H9 (cell line): ENCODE results near the gene CROCC2. TPM values are rescaled to one million over a fixed set of nuclear protein-coding genes. Genes with fewer than 3 reads are reported as not detected.

Experiments
- DNase-seq: peaks from one replicate; pipeline ENCODE4 v3.0.0-alpha.2; 2017
- H2AFZ ChIP-seq: one replicate; pipeline ENCODE4 v1.6.1; 2013; ENCODE audit warnings: mild to moderate bottlenecking, low read length, control low read depth, moderate library complexity
- H2AK5ac ChIP-seq: 2 replicates; pipeline ENCODE4 v1.6.1; 2013; ENCODE audit warnings: low read length, control low read depth, mixed read lengths; ENCODE audit not compliant: insufficient read length
- H2BK120ac ChIP-seq: one replicate; pipeline ENCODE4 v1.6.1; 2013; ENCODE audit warnings: low read depth, mild to moderate bottlenecking, low read length, control low read depth, inconsistent platforms; ENCODE audit not compliant: poor library complexity, severe bottlenecking
- H2BK12ac ChIP-seq: 2 replicates; pipeline ENCODE4 v1.6.1; 2013; ENCODE audit warnings: low read length, control low read depth, mixed read lengths, low read depth; ENCODE audit not compliant: insufficient read length
- H2BK15ac ChIP-seq: 2 replicates; pipeline ENCODE4 v1.6.1; 2013; ENCODE audit warnings: low read depth, low read length, control low read depth
- H2BK20ac ChIP-seq: one replicate; pipeline ENCODE4 v1.6.1; 2013; ENCODE audit warnings: low read depth, mild to moderate bottlenecking, low read length, control low read depth, inconsistent platforms; ENCODE audit not compliant: poor library complexity, severe bottlenecking
- H2BK5ac ChIP-seq: 2 replicates; pipeline ENCODE4 v1.6.1; 2013; ENCODE audit warnings: low read length, control low read depth, mixed read lengths; ENCODE audit not compliant: insufficient read length
- H3K14ac ChIP-seq: 2 replicates; pipeline ENCODE4 v1.6.1; 2013; ENCODE audit warnings: low read length, control low read depth; ENCODE audit not compliant: insufficient read depth
- H3K18ac ChIP-seq: 2 replicates; pipeline ENCODE4 v1.6.1; 2013; ENCODE audit warnings: low read depth, mild to moderate bottlenecking, mixed read lengths, low read length, control low read depth; ENCODE audit not compliant: insufficient read length
- H3K23ac ChIP-seq: 2 replicates; pipeline ENCODE4 v1.6.1; 2013; ENCODE audit warnings: low read length, control low read depth, mixed read lengths, low read depth; ENCODE audit not compliant: insufficient read length
- H3K23me2 ChIP-seq: 2 replicates; pipeline ENCODE4 v1.6.1; 2013; ENCODE audit warnings: low read depth, mild to moderate bottlenecking, mixed read lengths, low read length, control low read depth; ENCODE audit not compliant: insufficient read length, poor library complexity, severe bottlenecking
- H3K27ac ChIP-seq: 2 replicates; pipeline ENCODE4 v1.5.1; 2013; ENCODE audit warnings: low read length, control low read depth, mixed read lengths, low read depth; ENCODE audit not compliant: insufficient read length
- H3K27me3 ChIP-seq: 2 replicates; pipeline ENCODE4 v1.6.1; 2013; ENCODE audit warnings: low read length, control low read depth, inconsistent platforms; ENCODE audit not compliant: insufficient read depth
- H3K4ac ChIP-seq: 2 replicates; pipeline ENCODE4 v1.6.1; 2013; ENCODE audit warnings: low read depth, mild to moderate bottlenecking, control low read depth, inconsistent platforms, low read length, moderate library complexity
- H3K4me1 ChIP-seq: 2 replicates; pipeline ENCODE4 v1.6.1; 2013; ENCODE audit warnings: low read length, control low read depth, inconsistent platforms; ENCODE audit not compliant: insufficient read depth
- H3K4me2 ChIP-seq: 2 replicates; pipeline ENCODE4 v1.6.1; 2013; ENCODE audit warnings: low read length, control low read depth, mixed read lengths; ENCODE audit not compliant: insufficient read length, insufficient read depth
- H3K56ac ChIP-seq: 2 replicates; pipeline ENCODE4 v1.6.1; 2013; ENCODE audit warnings: low read depth, mild to moderate bottlenecking, mixed read lengths, low read length, control low read depth; ENCODE audit not compliant: insufficient read length
- H3K79me1 ChIP-seq: 2 replicates; pipeline ENCODE4 v1.6.1; 2013; ENCODE audit warnings: low read depth, mild to moderate bottlenecking, moderate library complexity, low read length, control low read depth, inconsistent platforms; ENCODE audit not compliant: insufficient read depth, poor library complexity, severe bottlenecking
- H3K79me2 ChIP-seq: 2 replicates; pipeline ENCODE4 v1.6.1; 2013; ENCODE audit warnings: low read length, control low read depth, inconsistent platforms; ENCODE audit not compliant: insufficient read depth
- H3K9ac ChIP-seq: 2 replicates; pipeline ENCODE4 v1.6.1; 2013; ENCODE audit warnings: low read length, control low read depth, mixed read lengths; ENCODE audit not compliant: insufficient read length; ENCODE audit errors: extremely low read depth
- H3K9me3 ChIP-seq: one replicate; pipeline ENCODE4 v1.6.1; 2013; ENCODE audit warnings: low read depth, low read length, inconsistent platforms; ENCODE audit not compliant: control insufficient read depth
- H3T11ph ChIP-seq: one replicate; pipeline ENCODE4 v1.6.1; 2013; ENCODE audit warnings: mild to moderate bottlenecking, low read length, control low read depth, inconsistent platforms
- H4K20me1 ChIP-seq: one replicate; pipeline ENCODE4 v1.6.1; 2013; ENCODE audit not compliant: control insufficient read depth, insufficient read length, insufficient read depth
- H4K5ac ChIP-seq: 2 replicates; pipeline ENCODE4 v1.6.1; 2013; ENCODE audit warnings: low read depth, mild to moderate bottlenecking, mixed read lengths, low read length, control low read depth; ENCODE audit not compliant: insufficient read length
- H4K8ac ChIP-seq: replicated peaks from 2 replicates; pipeline ENCODE4 v1.6.1; 2013; ENCODE audit warnings: low read length, control low read depth, mixed read lengths, low read depth; ENCODE audit not compliant: insufficient read length
- H4K91ac ChIP-seq: 2 replicates; pipeline ENCODE4 v1.6.1; 2013; ENCODE audit warnings: low read depth, mild to moderate bottlenecking, moderate library complexity, mixed read lengths, low read length, control low read depth; ENCODE audit not compliant: insufficient read length
- H3K27ac Mint-ChIP-seq, 3 experiments: 2 replicates in 2 of 3; 3 replicates in 1 of 3; pipeline ENCODE4 v1.8.0; 2020 to 2021; ENCODE audit warnings: mixed read lengths in 3 of 3, mild to moderate bottlenecking in 1 of 3, moderate library complexity in 1 of 3
- H3K27me3 Mint-ChIP-seq: 2 replicates; pipeline ENCODE4 v1.8.0; 2021; ENCODE audit warnings: low read depth, mild to moderate bottlenecking, moderate library complexity, mixed read lengths
- H3K36me3 Mint-ChIP-seq, 3 experiments: 2 replicates in 2 of 3; 3 replicates in 1 of 3; pipeline ENCODE4 v1.8.0; 2020 to 2021; ENCODE audit warnings: low read depth in 3 of 3, mixed read lengths in 3 of 3; ENCODE audit not compliant: insufficient read depth in 1 of 3
- H3K4me1 Mint-ChIP-seq, 2 experiments: 2 replicates each; pipeline ENCODE4 v1.8.0; 2020; ENCODE audit warnings: mixed read lengths in 2 of 2
- H3K4me3 Mint-ChIP-seq, 2 experiments: 2 replicates in 1 of 2; 3 replicates in 1 of 2; pipeline ENCODE4 v1.8.0; 2020 to 2021; ENCODE audit warnings: mild to moderate bottlenecking in 2 of 2, mixed read lengths in 2 of 2, moderate library complexity in 1 of 2
- H3K9me3 Mint-ChIP-seq, 2 experiments: 2 replicates in 1 of 2; 3 replicates in 1 of 2; pipeline ENCODE4 v1.8.0; 2020; ENCODE audit warnings: mild to moderate bottlenecking in 2 of 2, mixed read lengths in 2 of 2, moderate library complexity in 1 of 2
- WGBS: extraction: QIAGEN DNeasy Blood & Tissue Kit; methylation state at CpG from one replicate; pipeline ENCODE4 v1.1.7; 2013; ENCODE audit warnings: missing lambda C conversion rate, low lambda C conversion rate, mixed read lengths; ENCODE audit not compliant: insufficient read length; ENCODE audit errors: extremely low coverage; 5-methylcytosine and 5-hydroxymethylcytosine counted together
- total RNA-seq: library from RNA; stranded (reverse); gene quantifications from 2 replicates; pipeline ENCODE4 v1.2.1, GENCODE V29; 2021
- TF ChIP-seq, protein P1 (sequence below): fragments of 200-600 bp; sonication (generic); conservative IDR thresholded peaks from 3 replicates; pipeline ENCODE4 v1.8.0; 2021; ENCODE audit warnings: antibody characterized with exemption, mild to moderate bottlenecking

Gene CROCC2
- total RNA-seq, 1 experiment from 2014 or later: not detected

DNA sequence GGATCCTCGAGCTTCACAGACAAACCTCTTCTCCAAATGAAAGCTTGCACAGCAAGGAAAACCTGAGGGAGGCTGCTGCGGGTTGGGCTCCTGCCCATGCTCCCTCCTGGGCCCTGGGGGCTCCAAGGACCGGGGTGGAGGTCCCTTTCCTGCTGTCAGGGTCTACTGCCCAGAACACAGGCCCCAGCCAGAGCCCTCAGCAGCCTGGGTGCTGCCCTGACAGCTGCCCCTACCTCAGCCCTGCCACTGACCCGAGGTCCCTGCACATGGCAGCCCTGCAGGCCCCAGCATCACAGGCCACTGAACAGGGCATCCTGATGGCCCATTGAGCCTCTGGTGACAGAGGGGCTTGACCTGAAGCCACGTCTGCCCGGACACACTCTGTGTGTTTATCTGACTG is 41.0 kb downstream of the CROCC2 start:
- Histone ChIP-seq H4K5ac (no peak overlapping the region), H3K9ac (no peak overlapping the region), H3K27me3 (no peaks in the 10 kb centered on the region), H3K14ac (no peak overlapping the region; the same call in 1 of the 2 replicates), H3K79me1 (no peaks in the 10 kb centered on the region), H3K23ac (no peak overlapping the region), H3T11ph (no peak overlapping the region), H2BK15ac (no peak overlapping the region), H2BK120ac (no peak overlapping the region), H4K91ac (no peak overlapping the region), H3K4me1 (no peaks in the 10 kb centered on the region), H2BK20ac (no peak overlapping the region), H3K9me3 (no peaks in the 10 kb centered on the region), H2BK12ac (no peak overlapping the region), H4K8ac (no peak overlapping the region), H2AK5ac (no peak overlapping the region), H3K18ac (no peak overlapping the region), H4K20me1 (no peaks in the 10 kb centered on the region), H2AFZ (no peak overlapping the region), H3K79me2 (no peaks in the 10 kb centered on the region), H3K56ac (no peak overlapping the region), H2BK5ac (no peak overlapping the region), H3K23me2 (no peaks in the 10 kb centered on the region), H3K27ac (no peak overlapping the region), H3K4ac (no peak overlapping the region), H3K4me2 (no peak overlapping the region)
- Mint-ChIP-seq H3K27me3 (peaks cover 1% of the 10 kb centered on the region; the same call in 1 of the 2 replicates), H3K4me1 (peaks cover 0 to 4% of the 10 kb centered on the region in 2 experiments; a peak in 1 of 4 replicates), H3K36me3 (no peaks in the 10 kb centered on the region), H3K4me3 (no peak overlapping the region), H3K27ac (no peak overlapping the region), H3K9me3 (no peaks in the 10 kb centered on the region)
- no CpG with 5 or more reads among the region's 6 CpGs for WGBS
- TF ChIP-seq, protein P1, sequence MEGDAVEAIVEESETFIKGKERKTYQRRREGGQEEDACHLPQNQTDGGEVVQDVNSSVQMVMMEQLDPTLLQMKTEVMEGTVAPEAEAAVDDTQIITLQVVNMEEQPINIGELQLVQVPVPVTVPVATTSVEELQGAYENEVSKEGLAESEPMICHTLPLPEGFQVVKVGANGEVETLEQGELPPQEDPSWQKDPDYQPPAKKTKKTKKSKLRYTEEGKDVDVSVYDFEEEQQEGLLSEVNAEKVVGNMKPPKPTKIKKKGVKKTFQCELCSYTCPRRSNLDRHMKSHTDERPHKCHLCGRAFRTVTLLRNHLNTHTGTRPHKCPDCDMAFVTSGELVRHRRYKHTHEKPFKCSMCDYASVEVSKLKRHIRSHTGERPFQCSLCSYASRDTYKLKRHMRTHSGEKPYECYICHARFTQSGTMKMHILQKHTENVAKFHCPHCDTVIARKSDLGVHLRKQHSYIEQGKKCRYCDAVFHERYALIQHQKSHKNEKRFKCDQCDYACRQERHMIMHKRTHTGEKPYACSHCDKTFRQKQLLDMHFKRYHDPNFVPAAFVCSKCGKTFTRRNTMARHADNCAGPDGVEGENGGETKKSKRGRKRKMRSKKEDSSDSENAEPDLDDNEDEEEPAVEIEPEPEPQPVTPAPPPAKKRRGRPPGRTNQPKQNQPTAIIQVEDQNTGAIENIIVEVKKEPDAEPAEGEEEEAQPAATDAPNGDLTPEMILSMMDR: no peak
- DNase-seq: no peak
